NCI-H526 (cell line): ENCODE measurements around the gene PLAU.
"Not testable (repeated sequence)": the region's sequence is repeated elsewhere in the genome, so short reads cannot be mapped to it uniquely, and the experiment has no call there.

Source experiments
- DNase-seq, 2 experiments: peaks; one replicate each; lab custom pipeline; 2025; lab: John Stamatoyannopoulos, UW

Gene PLAU

DNA sequence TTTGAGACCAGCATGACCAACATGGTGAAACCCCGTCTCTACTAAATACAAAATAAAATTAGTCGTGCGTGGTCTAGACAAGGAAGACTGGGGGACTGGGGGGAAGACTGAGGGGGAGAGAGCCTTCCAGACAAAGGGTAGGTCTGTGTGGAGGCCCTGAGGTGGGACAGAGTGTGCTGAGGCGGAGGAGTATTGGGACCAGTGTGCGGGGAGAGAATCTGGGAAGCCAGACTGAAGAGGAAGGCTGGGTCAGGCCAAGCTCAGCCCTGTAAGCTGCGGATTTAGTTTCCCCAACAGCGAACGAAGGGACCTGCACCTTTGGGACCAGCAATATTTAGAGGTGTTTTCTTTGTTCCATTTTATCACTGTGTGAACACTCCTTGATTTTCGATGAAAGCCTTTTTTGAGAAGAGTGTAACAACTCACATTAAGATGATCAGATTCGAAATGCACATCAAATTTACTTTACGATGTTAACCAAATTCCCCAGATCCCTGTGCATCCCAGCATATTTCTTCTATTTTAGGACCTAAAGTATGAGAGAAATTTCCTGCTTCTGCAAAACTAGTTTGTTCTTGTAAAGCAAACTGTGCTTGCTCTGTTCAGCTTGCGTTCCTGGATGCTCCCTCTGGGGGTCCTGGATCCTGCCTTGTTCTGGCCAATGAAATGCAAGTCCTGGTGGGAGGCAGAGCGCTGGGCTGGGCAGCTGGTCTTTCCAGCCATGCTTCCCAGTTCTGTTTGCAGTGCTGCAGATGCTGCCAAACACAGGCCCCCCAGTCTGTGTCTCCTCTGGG lies 39.4 kb downstream of the PLAU start:
- no peak for DNase-seq

DNA sequence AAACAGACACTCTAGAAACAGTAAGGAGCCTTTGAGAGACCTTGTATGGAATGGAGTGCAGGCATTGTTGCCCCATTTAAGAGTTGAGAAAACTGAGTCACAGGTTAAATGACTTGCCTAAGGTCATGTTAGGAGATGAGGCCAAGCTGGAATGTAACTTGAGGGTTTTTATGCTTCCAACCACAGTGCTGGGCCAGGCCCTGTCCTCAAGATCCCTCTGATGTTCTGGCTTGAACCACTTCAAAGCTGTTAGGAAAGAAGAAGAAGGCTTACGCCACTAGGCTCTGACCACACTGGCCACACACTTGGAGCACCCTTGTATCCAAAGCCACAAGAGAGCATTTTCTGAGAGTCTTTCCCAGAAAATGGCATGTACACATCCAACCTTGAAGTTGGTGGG lies 42.7 kb downstream of the PLAU start:
- no peak for DNase-seq

DNA sequence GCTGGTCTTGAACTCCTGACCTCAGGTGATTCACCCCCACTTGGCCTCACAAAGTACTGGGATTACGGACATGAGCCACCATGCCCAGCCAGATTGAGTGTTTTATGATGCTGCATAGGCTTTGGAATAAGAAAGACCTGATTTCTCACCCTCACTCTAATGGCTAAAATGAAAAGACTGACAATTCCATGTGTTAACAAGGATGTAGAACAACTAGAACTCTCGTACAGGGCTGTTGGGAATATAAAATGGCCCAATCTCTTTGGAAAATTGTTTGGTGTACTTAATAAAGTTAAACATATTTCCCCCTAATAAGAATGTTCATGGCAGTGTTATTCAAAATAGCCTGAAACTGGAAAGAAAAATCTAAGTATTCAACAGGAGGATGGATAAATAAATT lies 43.8 kb downstream of the PLAU start:
- no peak for DNase-seq

DNA sequence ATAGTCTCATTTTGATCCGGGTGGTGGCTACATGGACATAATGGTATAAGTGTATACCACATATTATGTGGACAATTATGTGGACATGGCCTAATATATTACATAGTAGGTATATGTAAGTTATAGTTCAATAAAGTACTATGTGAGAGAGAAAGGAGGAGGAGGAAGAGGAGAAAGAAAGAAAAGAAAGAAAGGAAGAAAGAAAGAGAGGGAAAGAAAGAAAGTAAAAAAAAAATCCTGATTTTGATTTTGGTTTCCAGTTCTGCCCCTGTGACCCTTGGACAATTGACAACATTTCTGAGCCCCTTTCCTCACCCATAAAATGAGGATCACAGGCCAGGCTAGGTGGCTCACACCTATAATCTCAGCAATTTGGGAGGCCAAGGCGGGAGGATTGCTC lies 44.8 kb downstream of the PLAU start:
- no peak for DNase-seq

DNA sequence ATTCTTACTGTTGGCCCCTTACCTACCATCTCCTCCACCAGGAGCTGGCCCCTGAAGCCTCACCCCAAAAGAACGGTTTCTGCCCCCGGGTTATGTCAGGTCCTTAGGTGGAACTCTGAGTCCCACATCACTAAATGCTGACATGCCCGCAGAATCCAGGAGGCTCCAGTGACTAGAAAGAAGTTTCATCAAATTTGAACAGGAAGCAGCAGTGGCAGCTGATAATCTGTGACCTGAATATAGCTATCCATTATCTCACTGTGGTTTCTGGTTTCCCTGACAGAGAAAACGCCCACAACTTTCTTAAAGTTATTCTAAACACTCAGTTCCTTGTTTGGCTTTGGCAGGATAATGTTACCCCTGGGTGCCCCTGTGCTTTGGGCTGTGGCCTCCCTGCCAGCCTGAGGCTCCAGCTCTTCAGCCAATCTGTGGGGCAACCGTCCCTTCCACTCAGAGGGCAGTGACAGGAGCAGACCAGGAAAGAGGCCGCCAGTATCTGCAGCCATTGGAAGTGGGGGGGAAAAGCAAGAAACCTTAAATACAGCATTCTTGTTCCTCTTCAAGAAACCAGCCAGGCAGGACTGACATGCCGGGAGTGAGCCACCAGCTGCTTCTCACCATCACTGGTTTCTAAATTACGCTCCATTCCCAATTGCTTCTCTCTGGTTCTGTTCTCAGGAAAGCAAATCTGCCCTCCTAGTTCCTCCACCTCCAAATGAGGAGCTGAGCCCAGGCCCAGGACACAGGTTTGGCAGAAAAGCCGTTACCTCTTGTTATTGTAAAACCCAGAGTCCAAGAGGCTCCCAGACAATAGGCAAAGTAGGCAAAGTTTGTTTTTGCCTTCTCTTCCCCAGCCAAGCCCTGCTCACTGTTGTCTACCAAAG lies 45.8 kb downstream of the PLAU start:
- peak; percentile 24 to 56 for DNase-seq

DNA sequence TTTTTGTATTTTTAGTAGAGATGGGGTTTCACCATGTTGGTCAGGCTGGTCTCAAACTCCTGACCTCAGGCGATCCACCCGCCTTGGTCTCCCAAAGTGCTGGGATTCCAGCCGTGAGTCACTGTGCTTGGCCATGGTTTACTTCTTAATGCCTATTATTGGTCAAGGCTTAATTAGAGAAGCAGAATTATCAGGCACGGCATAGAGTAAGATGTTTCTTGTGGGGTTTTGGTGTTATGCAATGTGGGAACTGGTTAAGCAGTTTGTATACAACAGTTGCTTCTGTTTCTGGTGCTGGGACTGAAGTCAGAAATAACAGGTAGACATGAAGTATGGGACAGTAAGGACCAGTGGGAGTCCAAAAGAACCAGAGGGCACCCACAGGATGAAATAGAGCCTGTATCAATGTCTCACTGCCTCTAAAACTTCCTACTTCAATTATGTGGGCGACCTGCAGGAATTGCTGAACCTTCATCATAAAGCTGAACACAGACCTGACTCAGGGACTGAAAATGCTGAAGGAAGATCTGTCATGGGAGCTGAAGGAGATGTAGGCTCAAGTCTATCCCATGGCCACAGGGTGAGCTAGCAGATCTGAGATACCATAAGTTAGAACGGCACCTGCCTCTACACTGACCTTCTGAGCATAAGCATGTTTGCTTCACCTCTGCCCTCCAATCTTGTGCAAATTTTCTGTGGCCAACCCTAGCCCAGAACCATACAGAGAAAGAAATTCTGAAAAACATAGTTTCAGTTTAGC lies 48.7 kb downstream of the PLAU start:
- no peak for DNase-seq

DNA sequence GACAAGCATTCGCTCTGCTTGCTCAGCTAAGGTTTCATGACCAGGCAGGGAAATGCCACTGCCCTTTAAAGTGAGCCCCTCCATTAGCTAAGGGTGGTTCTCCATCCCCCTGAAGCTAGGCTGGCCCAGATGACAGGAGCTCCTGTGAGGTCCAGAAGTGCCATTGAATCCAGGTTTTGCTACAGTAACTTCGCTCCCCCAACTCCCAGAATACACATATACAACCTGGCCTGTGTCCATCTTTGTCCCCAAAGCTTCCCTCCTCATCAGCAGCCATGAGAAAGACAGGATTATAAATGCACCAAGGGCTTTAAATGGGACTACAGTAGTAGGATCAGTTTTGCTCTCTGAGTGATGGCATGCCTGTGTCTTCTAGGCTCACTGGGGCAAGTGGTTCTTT lies 51.5 kb downstream of the PLAU start:
- DNase-seq, result no peak

DNA sequence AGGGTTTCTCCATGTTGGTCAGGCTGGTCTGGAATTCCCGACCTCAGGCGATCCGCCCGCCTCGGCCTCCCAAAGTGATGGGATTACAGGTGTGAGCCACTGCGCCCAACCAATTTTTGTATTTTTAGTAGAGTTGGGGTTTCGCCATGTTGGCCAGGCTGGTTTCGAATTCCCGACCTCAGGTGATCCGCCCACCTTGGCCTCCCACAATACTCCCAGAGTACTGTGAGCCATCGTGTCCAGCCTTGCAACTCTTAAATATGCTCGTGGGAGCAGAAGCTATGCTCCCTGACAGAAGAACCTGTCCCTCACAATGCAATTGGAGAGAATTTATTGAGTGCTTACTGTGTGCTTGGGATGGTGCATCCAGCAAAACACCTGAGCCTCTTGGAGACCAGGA lies 52.6 kb downstream of the PLAU start:
- DNase-seq, result not testable (repeated sequence)

DNA sequence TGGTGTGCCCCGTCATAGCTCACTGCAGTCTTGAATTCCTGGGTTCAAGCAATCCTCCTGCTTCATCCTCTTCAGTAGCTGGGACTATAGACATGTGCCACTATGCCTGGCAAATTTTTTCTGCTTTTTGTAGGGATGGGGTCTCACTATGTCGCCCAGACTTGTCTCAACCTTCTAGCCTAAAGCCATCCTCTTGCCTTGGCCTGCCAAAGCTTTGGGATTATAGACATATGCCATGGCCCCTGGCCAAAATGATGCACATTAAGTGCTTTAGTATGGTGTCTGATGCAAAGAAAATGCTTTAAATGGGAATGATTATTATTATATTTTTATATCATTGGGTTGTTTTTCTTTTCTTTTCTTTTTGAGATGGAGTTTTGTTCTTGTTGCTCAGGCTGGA lies 53.8 kb downstream of the PLAU start:
- no peak for DNase-seq

DNA sequence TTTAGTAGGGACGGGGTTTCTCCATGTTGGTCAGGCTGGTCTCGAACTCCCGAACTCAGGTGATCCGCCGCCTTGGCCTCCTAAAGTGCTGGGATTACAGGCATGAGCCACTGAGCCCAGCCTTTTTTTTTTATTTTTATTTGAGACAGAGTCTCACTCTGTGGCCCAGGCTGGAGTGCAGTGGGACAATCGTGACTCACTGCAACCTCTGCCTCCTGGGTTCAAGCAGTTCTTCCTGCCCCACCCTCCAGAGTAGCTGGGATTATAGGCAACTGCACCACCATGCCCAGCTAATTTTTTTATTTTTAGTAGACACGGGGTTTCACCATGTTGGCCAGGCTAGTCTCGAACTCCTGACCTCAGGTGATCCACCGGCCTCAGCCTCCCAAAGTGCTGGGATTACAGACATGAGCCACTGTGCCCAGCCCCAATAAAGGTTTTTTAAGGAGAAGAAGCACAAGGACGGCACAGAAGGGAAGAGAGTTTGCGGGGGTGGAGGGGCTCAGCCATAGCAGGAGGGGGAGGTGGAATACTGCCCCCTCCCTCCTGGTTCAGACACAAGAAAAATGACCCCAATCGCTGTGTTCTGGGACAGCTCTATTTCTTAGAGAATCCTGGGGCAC lies 54.4 kb downstream of the PLAU start:
- DNase-seq, result not testable (repeated sequence)

DNA sequence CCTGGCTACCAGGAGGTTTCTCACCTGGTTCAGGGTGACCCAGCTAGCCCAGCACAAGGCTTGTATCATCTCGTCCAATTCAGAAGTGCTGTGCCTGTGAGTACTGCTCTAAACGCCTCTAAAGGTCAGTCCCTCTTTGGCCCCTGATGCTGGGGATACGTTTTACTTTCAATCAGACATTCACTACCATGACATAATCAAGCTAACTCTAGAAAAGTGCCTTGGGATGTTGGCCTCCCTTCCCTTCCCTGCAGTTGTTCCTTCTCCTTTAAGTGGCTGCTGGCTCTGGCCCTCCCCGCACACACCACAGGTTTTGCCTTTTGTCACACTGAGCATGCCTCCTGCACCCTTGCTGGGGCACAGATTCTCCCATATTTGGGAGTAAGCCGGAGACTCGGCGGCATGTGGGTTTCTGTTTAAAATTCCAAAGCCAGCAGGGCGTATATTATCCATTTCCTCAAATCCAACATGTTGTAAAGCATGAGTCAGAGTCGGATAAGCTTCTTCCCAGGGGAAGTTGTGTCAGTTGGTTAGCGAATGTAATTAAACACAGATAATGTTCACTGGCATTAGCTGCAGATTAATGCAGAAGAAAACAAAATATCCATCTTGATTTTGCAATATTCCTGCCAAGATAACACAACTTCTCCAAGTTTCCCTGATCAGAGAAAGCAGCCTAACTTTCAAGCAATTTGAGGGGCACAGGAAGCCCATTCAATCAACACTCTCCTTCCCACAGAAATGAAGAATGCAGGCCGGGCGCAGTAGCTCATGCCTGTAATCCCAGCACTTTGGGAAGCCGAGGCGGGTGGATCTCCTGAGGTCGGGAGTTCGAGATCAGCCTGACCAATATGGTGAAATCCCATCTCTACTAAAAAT lies 55.2 kb downstream of the PLAU start:
- peak; percentile 35 to 57 for DNase-seq

DNA sequence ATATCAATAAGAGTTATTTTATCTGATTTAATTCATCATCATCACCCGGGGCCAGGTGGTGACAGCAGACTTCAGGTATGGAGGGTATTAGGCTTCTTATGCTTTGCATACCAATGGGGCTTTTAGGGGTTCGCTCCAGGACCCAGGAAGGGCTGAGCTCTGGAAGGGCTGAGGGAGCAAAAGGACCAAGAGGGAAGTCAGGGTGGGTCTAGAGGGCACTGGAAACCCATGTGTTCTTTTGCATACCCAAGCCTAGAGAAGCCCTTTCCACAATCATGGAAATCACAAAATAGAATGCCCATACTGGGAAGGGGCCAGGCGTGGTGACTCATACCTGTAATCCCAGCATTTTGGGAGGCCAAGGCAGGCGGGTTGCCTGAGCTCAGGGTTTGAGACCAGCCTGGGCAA lies 56.1 kb downstream of the PLAU start:
- no peak for DNase-seq
